SK-N-SH (cell line): ENCODE results near the gene S1PR2. TPM values are rescaled to one million over a fixed set of nuclear protein-coding genes. Genes with fewer than 3 reads are reported as not detected.
A peak's percentile ranks its signal among the peaks of the same experiment; 100 is the strongest.

ENCODE experiments used
- CTCF ChIA-PET: fragments of 300-600, 350-600 bp; formaldehyde crosslinking; extraction: SDS; loops from one replicate; lab custom pipeline; 2021; lab: Yijun Ruan, JAX
- POLR2A ChIA-PET: fragments of 350-600 bp; sonication (Branson Sonifier 250); formaldehyde crosslinking; extraction: SDS; loops from one replicate; lab custom pipeline; 2020; ENCODE audit warnings: antibody characterized with exemption, inconsistent platforms; lab: Yijun Ruan, JAX
- DNase-seq: peaks from one replicate; pipeline ENCODE4 v3.0.0; 2012
- H2AFZ ChIP-seq: fragments of 200-600 bp; sonication (generic); 2 replicates; pipeline ENCODE4 v1.8.1; 2016; ENCODE audit warnings: antibody characterized with exemption, mild to moderate bottlenecking, low read depth
- H3F3A ChIP-seq: fragments of 200-600 bp; sonication (generic); replicated peaks from 2 replicates; pipeline ENCODE3; 2016; ENCODE audit warnings: antibody characterized with exemption, mild to moderate bottlenecking; ENCODE audit not compliant: insufficient read depth
- H3K27ac ChIP-seq, 2 experiments: fragments of 200-500 bp in 1 of 2; fragments of 200-600 bp in 1 of 2; sonication (Bioruptor generic) in 1 of 2; sonication (generic), shearing (Covaris generic) in 1 of 2; 2 replicates each; pipeline versions ENCODE4 v1.5.1 to v1.6.1; 2014 to 2016; ENCODE audit warnings: low read depth in 2 of 2, inconsistent platforms in 1 of 2, low read length in 1 of 2, mild to moderate bottlenecking in 1 of 2, mixed read lengths in 1 of 2
- H3K27me3 ChIP-seq: fragments of 200-600 bp; sonication (generic), shearing (Covaris generic); 2 replicates; pipeline ENCODE4 v1.6.1; 2016; ENCODE audit warnings: mixed run types; ENCODE audit not compliant: insufficient read depth
- H3K36me3 ChIP-seq, 2 experiments: fragments of 200-500 bp in 1 of 2; fragments of 200-600 bp in 1 of 2; sonication (Bioruptor generic) in 1 of 2; sonication (generic) in 1 of 2; replicated peaks in 1 of 2; 2 replicates each; pipeline versions ENCODE3 to v1.5.1; 2014 to 2016; ENCODE audit warnings: low read length in 1 of 2, mild to moderate bottlenecking in 1 of 2; ENCODE audit not compliant: insufficient read depth in 2 of 2, control insufficient read depth in 1 of 2
- H3K4me1 ChIP-seq, 2 experiments: fragments of 200-500 bp in 1 of 2; fragments of 200-600 bp in 1 of 2; sonication (Bioruptor generic) in 1 of 2; sonication (generic), shearing (Covaris generic) in 1 of 2; 2 replicates each; pipeline versions ENCODE4 v1.5.1 to v1.6.1; 2014 to 2016; ENCODE audit warnings: low read depth in 1 of 2, low read length in 1 of 2, mixed run types in 1 of 2; ENCODE audit not compliant: insufficient read depth in 2 of 2, control insufficient read depth in 1 of 2
- H3K4me2 ChIP-seq: fragments of 200-600 bp; sonication (generic), shearing (Covaris generic); 2 replicates; pipeline ENCODE4 v1.6.1; 2017; ENCODE audit warnings: mixed run types
- H3K4me3 ChIP-seq, 2 experiments: fragments of 200-500 bp in 1 of 2; fragments of 200-600 bp in 1 of 2; sonication (Bioruptor generic) in 1 of 2; sonication (generic), shearing (Covaris generic) in 1 of 2; 2 replicates each; pipeline versions ENCODE4 v1.5.1 to v1.8.1; 2014 to 2016; ENCODE audit warnings: low read depth in 2 of 2, inconsistent platforms in 1 of 2, low read length in 1 of 2, mild to moderate bottlenecking in 1 of 2, mixed read lengths in 1 of 2, moderate library complexity in 1 of 2
- H3K79me2 ChIP-seq: fragments of 200-600 bp; sonication (generic); 2 replicates; pipeline ENCODE4 v1.8.1; 2017; ENCODE audit warnings: mild to moderate bottlenecking; ENCODE audit not compliant: insufficient read depth
- H3K9ac ChIP-seq: fragments of 200-600 bp; sonication (generic); 2 replicates; pipeline ENCODE4 v1.6.1; 2017; ENCODE audit warnings: mixed run types
- H3K9me2 ChIP-seq: fragments of 200-600 bp; sonication (generic); 2 replicates; pipeline ENCODE4 v1.6.1; 2017; ENCODE audit warnings: mixed run types
- H3K9me3 ChIP-seq: fragments of 200-600 bp; sonication (generic); 2 replicates; pipeline ENCODE4 v1.6.1; 2017; ENCODE audit warnings: mixed run types, mild to moderate bottlenecking, moderate library complexity
- H4K20me1 ChIP-seq: fragments of 200-600 bp; sonication (generic); 2 replicates; pipeline ENCODE4 v1.6.1; 2017; ENCODE audit warnings: mild to moderate bottlenecking, mixed run types; ENCODE audit not compliant: insufficient read depth
- EZH2phosphoT487 ChIP-seq: fragments of 200-600 bp; sonication (generic); IDR thresholded peaks from 2 replicates; pipeline ENCODE4 v1.6.1; 2017; ENCODE audit warnings: low read depth, mixed run types, mild to moderate bottlenecking, antibody characterized with exemption, moderate library complexity, borderline replicate concordance
- FOSL2 ChIP-seq: IDR thresholded peaks from 2 replicates; pipeline ENCODE4 v1.4.0; 2012; ENCODE audit warnings: low read depth, mild to moderate bottlenecking, moderate library complexity, borderline replicate concordance
- FOXJ3 ChIP-seq: sonication (generic); formaldehyde crosslinking; IDR thresholded peaks from 2 replicates; pipeline ENCODE4 v1.5.1; 2020; ENCODE audit warnings: mild to moderate bottlenecking, missing genetic modification reagents
- JUND ChIP-seq: IDR thresholded peaks from 2 replicates; pipeline ENCODE4 v1.4.0; 2012
- MEF2A ChIP-seq: IDR thresholded peaks from 2 replicates; pipeline ENCODE4 v1.4.0; 2012; ENCODE audit warnings: low read depth, borderline replicate concordance
- NFIC ChIP-seq: IDR thresholded peaks from 2 replicates; pipeline ENCODE4 v1.4.0; 2012; ENCODE audit warnings: borderline replicate concordance
- NRF1 ChIP-seq: IDR thresholded peaks from 2 replicates; pipeline ENCODE4 v1.6.1; 2012; ENCODE audit warnings: low read depth, mild to moderate bottlenecking, low read length
- POLR2AphosphoS5 ChIP-seq: IDR thresholded peaks from 2 replicates; pipeline ENCODE4 v1.6.1; 2012; ENCODE audit warnings: low read depth, low read length
- RAD21 ChIP-seq: IDR thresholded peaks from 2 replicates; pipeline ENCODE4 v1.6.1; 2012; ENCODE audit warnings: mild to moderate bottlenecking, low read length
- RCOR1 ChIP-seq: fragments of 150-350 bp; IDR thresholded peaks from 2 replicates; pipeline ENCODE4 v1.6.1; 2017; ENCODE audit warnings: antibody characterized with exemption, low read length
- RFX5 ChIP-seq: IDR thresholded peaks from 2 replicates; pipeline ENCODE4 v1.6.1; 2012; ENCODE audit warnings: mild to moderate bottlenecking, improper control_type of control experiment, low read length
- RXRA ChIP-seq: IDR thresholded peaks from 2 replicates; pipeline ENCODE4 v1.4.0; 2012; ENCODE audit warnings: low read depth, mild to moderate bottlenecking, borderline replicate concordance
- SIN3A ChIP-seq: IDR thresholded peaks from 2 replicates; pipeline ENCODE4 v1.6.1; 2012; ENCODE audit warnings: low read depth, mild to moderate bottlenecking, low read length, moderate library complexity, borderline replicate concordance
- TAF1 ChIP-seq: IDR thresholded peaks from 2 replicates; pipeline ENCODE4 v1.6.1; 2012; ENCODE audit warnings: low read depth, mild to moderate bottlenecking, low read length, moderate library complexity, borderline replicate concordance
- WGBS: methylation state at CpG from one replicate; pipeline ENCODE4 v1.1.6; 2017; ENCODE audit warnings: low lambda C conversion rate; 5-methylcytosine and 5-hydroxymethylcytosine counted together
- polyA plus RNA-seq, 3 experiments: library from polyadenylated mRNA; depleted of rRNA; stranded (reverse); fragments of >200 nt; gene quantifications; 2 replicates each; pipeline ENCODE4 v1.2.3, GENCODE V29; 2012
- TF ChIP-seq, protein P1 (sequence below): IDR thresholded peaks from 2 replicates; pipeline ENCODE4 v1.4.0; 2012; ENCODE audit warnings: low read depth, borderline replicate concordance
- TF ChIP-seq, protein P2 (sequence below): IDR thresholded peaks from 2 replicates; pipeline ENCODE4 v1.4.0; 2012; ENCODE audit warnings: low read depth
- TF ChIP-seq, protein P3 (sequence below): IDR thresholded peaks from 2 replicates; pipeline ENCODE4 v1.4.0; 2012; ENCODE audit warnings: low read depth, borderline replicate concordance
- TF ChIP-seq, protein P4 (sequence below): IDR thresholded peaks from 2 replicates; pipeline ENCODE4; 2012
- TF ChIP-seq, protein P5 (sequence below): fragments of 150-350 bp; IDR thresholded peaks from 2 replicates; pipeline ENCODE4 v1.6.1; 2016; ENCODE audit warnings: mild to moderate bottlenecking, low read depth, low read length
- TF ChIP-seq, protein P6 (sequence below): IDR thresholded peaks from 2 replicates; pipeline ENCODE4 v1.6.1; 2012; ENCODE audit warnings: mild to moderate bottlenecking, low read depth, low read length, moderate library complexity

Gene S1PR2
- polyA plus RNA-seq, 1 of the 3 experiments (the other 2 are of a cell fraction) = 3.6 TPM

DNA sequence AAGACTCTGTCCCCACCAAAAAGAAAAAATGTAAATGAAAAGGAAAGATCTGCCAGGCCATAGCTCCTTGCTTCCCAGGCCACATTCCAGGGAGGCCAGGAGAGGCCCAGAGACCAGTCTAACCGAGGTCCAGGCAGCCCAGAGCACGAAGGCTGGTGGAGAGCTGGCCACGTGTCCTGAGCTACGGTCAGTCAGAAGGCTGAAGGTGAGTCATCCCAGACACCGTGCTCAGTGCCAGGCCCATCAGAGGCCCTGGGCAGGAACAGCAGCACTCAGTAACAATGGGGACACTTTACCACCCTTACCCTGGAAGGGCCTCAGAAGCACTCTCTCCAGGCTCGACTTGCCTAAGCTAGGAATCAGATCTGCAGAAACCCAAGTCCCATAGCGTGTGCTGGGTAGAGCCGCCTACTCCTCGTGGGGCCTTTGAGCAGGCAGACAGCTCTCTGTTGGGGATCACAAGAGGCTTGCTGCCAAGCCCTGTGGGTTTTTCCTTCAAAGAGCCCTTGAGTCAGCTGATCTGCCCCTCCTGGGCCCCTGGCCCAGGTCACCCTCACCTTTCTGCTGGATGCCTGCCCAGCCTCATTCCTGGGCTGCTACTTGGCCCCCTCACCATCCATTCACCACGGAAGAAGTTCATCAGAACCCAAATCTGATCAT lies 24.8 kb downstream of the S1PR2 start:
- H3K27me3 ChIP-seq = no peaks in the 10 kb centered on the region
- no peaks in the 10 kb centered on the region for H3K4me1 ChIP-seq
- no peak overlapping the region for H2AFZ ChIP-seq
- H3K9ac ChIP-seq = no peak overlapping the region
- ChIA-PET POLR2A (interaction anchor here (1.2 kb wide), 1 partner anchor 11 kb away, joined by 4 read pairs; no protein-coding TSS in a partner anchor), CTCF (interaction anchor here (0.9 kb wide), 1 partner anchor 13 kb away, joined by 6 read pairs; no protein-coding TSS in a partner anchor)
- DNase-seq = no peak
- no peak overlapping the region for H3K4me2 ChIP-seq
- no peaks in the 10 kb centered on the region for H3K36me3 ChIP-seq
- H3K4me3 ChIP-seq = no peak overlapping the region
- H4K20me1 ChIP-seq = no peaks in the 10 kb centered on the region
- H3F3A ChIP-seq = no peaks in the 10 kb centered on the region
- no peaks in the 10 kb centered on the region for H3K9me3 ChIP-seq
- TF ChIP-seq RCOR1 (no peak), RAD21 (no peak), FOXJ3 (no peak), FOSL2 (peak; percentile 37; the same call in 1 of the 2 replicates), SIN3A (no peak), TAF1 (no peak), POLR2AphosphoS5 (no peak), EZH2phosphoT487 (no peak), RXRA (no peak), RFX5 (no peak), JUND (no peak), NRF1 (no peak), MEF2A (no peak), NFIC (no peak)
- TF ChIP-seq, protein P1, sequence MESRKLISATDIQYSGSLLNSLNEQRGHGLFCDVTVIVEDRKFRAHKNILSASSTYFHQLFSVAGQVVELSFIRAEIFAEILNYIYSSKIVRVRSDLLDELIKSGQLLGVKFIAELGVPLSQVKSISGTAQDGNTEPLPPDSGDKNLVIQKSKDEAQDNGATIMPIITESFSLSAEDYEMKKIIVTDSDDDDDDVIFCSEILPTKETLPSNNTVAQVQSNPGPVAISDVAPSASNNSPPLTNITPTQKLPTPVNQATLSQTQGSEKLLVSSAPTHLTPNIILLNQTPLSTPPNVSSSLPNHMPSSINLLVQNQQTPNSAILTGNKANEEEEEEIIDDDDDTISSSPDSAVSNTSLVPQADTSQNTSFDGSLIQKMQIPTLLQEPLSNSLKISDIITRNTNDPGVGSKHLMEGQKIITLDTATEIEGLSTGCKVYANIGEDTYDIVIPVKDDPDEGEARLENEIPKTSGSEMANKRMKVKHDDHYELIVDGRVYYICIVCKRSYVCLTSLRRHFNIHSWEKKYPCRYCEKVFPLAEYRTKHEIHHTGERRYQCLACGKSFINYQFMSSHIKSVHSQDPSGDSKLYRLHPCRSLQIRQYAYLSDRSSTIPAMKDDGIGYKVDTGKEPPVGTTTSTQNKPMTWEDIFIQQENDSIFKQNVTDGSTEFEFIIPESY = no peak
- TF ChIP-seq, protein P2, sequence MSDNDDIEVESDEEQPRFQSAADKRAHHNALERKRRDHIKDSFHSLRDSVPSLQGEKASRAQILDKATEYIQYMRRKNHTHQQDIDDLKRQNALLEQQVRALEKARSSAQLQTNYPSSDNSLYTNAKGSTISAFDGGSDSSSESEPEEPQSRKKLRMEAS = peak; percentile 94
- TF ChIP-seq, protein P3, sequence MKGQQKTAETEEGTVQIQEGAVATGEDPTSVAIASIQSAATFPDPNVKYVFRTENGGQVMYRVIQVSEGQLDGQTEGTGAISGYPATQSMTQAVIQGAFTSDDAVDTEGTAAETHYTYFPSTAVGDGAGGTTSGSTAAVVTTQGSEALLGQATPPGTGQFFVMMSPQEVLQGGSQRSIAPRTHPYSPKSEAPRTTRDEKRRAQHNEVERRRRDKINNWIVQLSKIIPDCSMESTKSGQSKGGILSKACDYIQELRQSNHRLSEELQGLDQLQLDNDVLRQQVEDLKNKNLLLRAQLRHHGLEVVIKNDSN = peak; percentile 60; the same call in 1 of the 2 replicates
- TF ChIP-seq, protein P4, sequence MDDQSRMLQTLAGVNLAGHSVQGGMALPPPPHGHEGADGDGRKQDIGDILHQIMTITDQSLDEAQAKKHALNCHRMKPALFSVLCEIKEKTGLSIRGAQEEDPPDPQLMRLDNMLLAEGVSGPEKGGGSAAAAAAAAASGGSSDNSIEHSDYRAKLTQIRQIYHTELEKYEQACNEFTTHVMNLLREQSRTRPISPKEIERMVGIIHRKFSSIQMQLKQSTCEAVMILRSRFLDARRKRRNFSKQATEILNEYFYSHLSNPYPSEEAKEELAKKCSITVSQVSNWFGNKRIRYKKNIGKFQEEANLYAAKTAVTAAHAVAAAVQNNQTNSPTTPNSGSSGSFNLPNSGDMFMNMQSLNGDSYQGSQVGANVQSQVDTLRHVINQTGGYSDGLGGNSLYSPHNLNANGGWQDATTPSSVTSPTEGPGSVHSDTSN = no peak
- TF ChIP-seq, protein P5, sequence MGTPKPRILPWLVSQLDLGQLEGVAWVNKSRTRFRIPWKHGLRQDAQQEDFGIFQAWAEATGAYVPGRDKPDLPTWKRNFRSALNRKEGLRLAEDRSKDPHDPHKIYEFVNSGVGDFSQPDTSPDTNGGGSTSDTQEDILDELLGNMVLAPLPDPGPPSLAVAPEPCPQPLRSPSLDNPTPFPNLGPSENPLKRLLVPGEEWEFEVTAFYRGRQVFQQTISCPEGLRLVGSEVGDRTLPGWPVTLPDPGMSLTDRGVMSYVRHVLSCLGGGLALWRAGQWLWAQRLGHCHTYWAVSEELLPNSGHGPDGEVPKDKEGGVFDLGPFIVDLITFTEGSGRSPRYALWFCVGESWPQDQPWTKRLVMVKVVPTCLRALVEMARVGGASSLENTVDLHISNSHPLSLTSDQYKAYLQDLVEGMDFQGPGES = no peak
- TF ChIP-seq, protein P6, sequence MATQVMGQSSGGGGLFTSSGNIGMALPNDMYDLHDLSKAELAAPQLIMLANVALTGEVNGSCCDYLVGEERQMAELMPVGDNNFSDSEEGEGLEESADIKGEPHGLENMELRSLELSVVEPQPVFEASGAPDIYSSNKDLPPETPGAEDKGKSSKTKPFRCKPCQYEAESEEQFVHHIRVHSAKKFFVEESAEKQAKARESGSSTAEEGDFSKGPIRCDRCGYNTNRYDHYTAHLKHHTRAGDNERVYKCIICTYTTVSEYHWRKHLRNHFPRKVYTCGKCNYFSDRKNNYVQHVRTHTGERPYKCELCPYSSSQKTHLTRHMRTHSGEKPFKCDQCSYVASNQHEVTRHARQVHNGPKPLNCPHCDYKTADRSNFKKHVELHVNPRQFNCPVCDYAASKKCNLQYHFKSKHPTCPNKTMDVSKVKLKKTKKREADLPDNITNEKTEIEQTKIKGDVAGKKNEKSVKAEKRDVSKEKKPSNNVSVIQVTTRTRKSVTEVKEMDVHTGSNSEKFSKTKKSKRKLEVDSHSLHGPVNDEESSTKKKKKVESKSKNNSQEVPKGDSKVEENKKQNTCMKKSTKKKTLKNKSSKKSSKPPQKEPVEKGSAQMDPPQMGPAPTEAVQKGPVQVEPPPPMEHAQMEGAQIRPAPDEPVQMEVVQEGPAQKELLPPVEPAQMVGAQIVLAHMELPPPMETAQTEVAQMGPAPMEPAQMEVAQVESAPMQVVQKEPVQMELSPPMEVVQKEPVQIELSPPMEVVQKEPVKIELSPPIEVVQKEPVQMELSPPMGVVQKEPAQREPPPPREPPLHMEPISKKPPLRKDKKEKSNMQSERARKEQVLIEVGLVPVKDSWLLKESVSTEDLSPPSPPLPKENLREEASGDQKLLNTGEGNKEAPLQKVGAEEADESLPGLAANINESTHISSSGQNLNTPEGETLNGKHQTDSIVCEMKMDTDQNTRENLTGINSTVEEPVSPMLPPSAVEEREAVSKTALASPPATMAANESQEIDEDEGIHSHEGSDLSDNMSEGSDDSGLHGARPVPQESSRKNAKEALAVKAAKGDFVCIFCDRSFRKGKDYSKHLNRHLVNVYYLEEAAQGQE = no peak
- no peaks in the 10 kb centered on the region for H3K79me2 ChIP-seq
- H3K9me2 ChIP-seq = no peaks in the 10 kb centered on the region
- 52% methylated on average over 4 of the region's 10 CpGs for WGBS
- H3K27ac ChIP-seq = no peak overlapping the region
